HEK293T (cell line): ENCODE measurements around the gene STXBP3.

Experiments used
- CTCF ChIA-PET: fragments of 350-600 bp; formaldehyde crosslinking; extraction: SDS; loops from one replicate; lab custom pipeline; 2021; ENCODE audit warnings: antibody characterized with exemption, inconsistent platforms; lab: Yijun Ruan, JAX
- POLR2A ChIA-PET: fragments of 350-600 bp; formaldehyde crosslinking; extraction: SDS; loops from one replicate; lab custom pipeline; 2020; ENCODE audit warnings: antibody characterized with exemption, inconsistent platforms; lab: Yijun Ruan, JAX
- DNase-seq: peaks from one replicate; pipeline ENCODE4 v3.0.0; 2012; ENCODE audit warnings: mixed read lengths; ENCODE audit errors: extremely low spot score
- ARNT ChIP-seq: fragments of 450-650 bp; IDR thresholded peaks from 2 replicates; pipeline ENCODE4 v1.6.1; 2017; ENCODE audit warnings: mild to moderate bottlenecking
- BHLHE40 ChIP-seq: fragments of 450-650 bp; IDR thresholded peaks from 2 replicates; pipeline ENCODE4 v1.6.1; 2016; ENCODE audit warnings: mild to moderate bottlenecking, moderate library complexity, borderline replicate concordance
- CTBP1 ChIP-seq: fragments of 450-650 bp; IDR thresholded peaks from 2 replicates; pipeline ENCODE4 v1.6.1; 2016; ENCODE audit warnings: borderline replicate concordance
- ELF4 ChIP-seq: fragments of 450-650 bp; IDR thresholded peaks from 2 replicates; pipeline ENCODE4 v1.6.1; 2017; ENCODE audit warnings: antibody characterized with exemption
- FOXA1 ChIP-seq: fragments of 450-650 bp; IDR thresholded peaks from 2 replicates; pipeline ENCODE4 v1.6.1; 2016; ENCODE audit warnings: mild to moderate bottlenecking
- FOXK2 ChIP-seq: fragments of 450-650 bp; IDR thresholded peaks from 2 replicates; pipeline ENCODE4 v1.6.1; 2016; ENCODE audit warnings: mild to moderate bottlenecking
- FOXM1 ChIP-seq: fragments of 450-650 bp; IDR thresholded peaks from 2 replicates; pipeline ENCODE4 v1.6.1; 2017; ENCODE audit warnings: mild to moderate bottlenecking, borderline replicate concordance
- HDGF ChIP-seq: fragments of 450-650 bp; IDR thresholded peaks from 2 replicates; pipeline ENCODE4 v1.6.1; 2017; ENCODE audit warnings: antibody characterized with exemption, borderline replicate concordance
- L3MBTL2 ChIP-seq: fragments of 450-650 bp; conservative IDR thresholded peaks from 2 replicates; pipeline ENCODE4 v1.6.1; 2016; ENCODE audit warnings: mild to moderate bottlenecking
- LEF1 ChIP-seq: fragments of 450-650 bp; IDR thresholded peaks from 2 replicates; pipeline ENCODE4 v1.6.1; 2017; ENCODE audit warnings: mild to moderate bottlenecking, borderline replicate concordance
- NFRKB ChIP-seq: fragments of 450-650 bp; IDR thresholded peaks from 2 replicates; pipeline ENCODE4 v1.6.1; 2016; ENCODE audit warnings: mild to moderate bottlenecking, moderate library complexity
- SP1 ChIP-seq: fragments of 450-650 bp; IDR thresholded peaks from 2 replicates; pipeline ENCODE4 v1.6.1; 2017
- SUZ12 ChIP-seq: fragments of 450-650 bp; IDR thresholded peaks from 2 replicates; pipeline ENCODE4 v1.6.1; 2016; ENCODE audit warnings: mild to moderate bottlenecking
- TARDBP ChIP-seq: fragments of 450-650 bp; IDR thresholded peaks from 2 replicates; pipeline ENCODE4 v1.6.1; 2016
- ZNF384 ChIP-seq: fragments of 450-650 bp; IDR thresholded peaks from 2 replicates; pipeline ENCODE4 v1.6.1; 2016
- TF ChIP-seq, protein P1 (sequence below): fragments of 450-650 bp; IDR thresholded peaks from 2 replicates; pipeline ENCODE4 v1.6.1; 2016

The STXBP3 gene

DNA sequence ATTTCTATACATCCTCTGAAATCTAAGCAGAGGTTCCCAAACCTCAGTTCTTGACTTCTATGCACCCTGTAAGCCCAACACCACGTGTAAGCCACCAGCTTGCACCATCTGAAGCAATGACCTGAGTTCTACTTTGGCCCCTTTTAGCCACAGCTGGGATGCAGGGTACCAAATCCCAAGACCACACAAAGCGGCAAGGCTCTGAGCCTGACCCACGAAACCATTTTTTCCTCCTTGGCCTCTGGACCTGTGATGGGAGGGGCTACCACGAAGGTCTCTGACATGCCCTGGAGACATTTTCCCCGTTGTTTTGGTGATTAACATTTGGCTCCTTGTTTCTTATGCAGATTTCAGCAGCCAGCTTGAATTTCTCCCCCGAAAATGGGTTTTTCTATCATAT, 38.8 kb downstream of the STXBP3 start:
- DNase-seq, result no peak
- POLR2A ChIA-PET, result no interaction called here
- CTCF ChIA-PET, result no interaction called here
- TF ChIP-seq L3MBTL2 (no peak), TARDBP (no peak), LEF1 (no peak), ELF4 (no peak), HDGF (no peak)

- no peak for DNase-seq
- TF ChIP-seq TARDBP (no peak), FOXM1 (no peak), BHLHE40 (no peak), LEF1 (no peak), ZNF384 (no peak), L3MBTL2 (no peak), FOXK2 (no peak), ARNT (no peak), HDGF (no peak), ELF4 (no peak)
- ChIA-PET POLR2A (no interaction called here), CTCF (no interaction called here)
Observed at GRCh38 chr1:108785880-108786279, 39.4 kb downstream of the STXBP3 start.

- no peak for TF ChIP-seq HDGF
- TF ChIP-seq CTBP1, result no peak
- TF ChIP-seq FOXK2, result no peak
- no peak for TF ChIP-seq FOXM1
- TF ChIP-seq LEF1, result no peak
- TF ChIP-seq, protein P1, sequence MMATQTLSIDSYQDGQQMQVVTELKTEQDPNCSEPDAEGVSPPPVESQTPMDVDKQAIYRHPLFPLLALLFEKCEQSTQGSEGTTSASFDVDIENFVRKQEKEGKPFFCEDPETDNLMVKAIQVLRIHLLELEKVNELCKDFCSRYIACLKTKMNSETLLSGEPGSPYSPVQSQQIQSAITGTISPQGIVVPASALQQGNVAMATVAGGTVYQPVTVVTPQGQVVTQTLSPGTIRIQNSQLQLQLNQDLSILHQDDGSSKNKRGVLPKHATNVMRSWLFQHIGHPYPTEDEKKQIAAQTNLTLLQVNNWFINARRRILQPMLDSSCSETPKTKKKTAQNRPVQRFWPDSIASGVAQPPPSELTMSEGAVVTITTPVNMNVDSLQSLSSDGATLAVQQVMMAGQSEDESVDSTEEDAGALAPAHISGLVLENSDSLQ, result no peak
- no peak for TF ChIP-seq ZNF384
- no peak for TF ChIP-seq FOXA1
- no peak for TF ChIP-seq BHLHE40
- TF ChIP-seq NFRKB, result no peak
- no peak for TF ChIP-seq ARNT
- TF ChIP-seq L3MBTL2, result no peak
- TF ChIP-seq SP1, result no peak
- DNase-seq, result no peak
- POLR2A ChIA-PET, result no interaction called here
- CTCF ChIA-PET, result no interaction called here
Observed at GRCh38 chr1:108791790-108792189, 45.3 kb downstream of the STXBP3 start.

- ChIA-PET CTCF (interaction anchor here (0.7 kb wide), 1 partner anchor 69 kb away, joined by 6 read pairs; no protein-coding TSS in a partner anchor), POLR2A (no interaction called here)
- TF ChIP-seq SP1 (no peak), FOXM1 (no peak), LEF1 (no peak), TARDBP (no peak), SUZ12 (no peak), CTBP1 (no peak), L3MBTL2 (no peak), ZNF384 (no peak), ARNT (no peak), FOXA1 (no peak), HDGF (no peak), FOXK2 (no peak), BHLHE40 (no peak), ELF4 (no peak)
- TF ChIP-seq, protein P1, result no peak
- no peak for DNase-seq
Observed at GRCh38 chr1:108792420-108792819, 45.9 kb downstream of the STXBP3 start.

- CTCF ChIA-PET, result no interaction called here
- no peak for DNase-seq
- POLR2A ChIA-PET, result no interaction called here
- TF ChIP-seq CTBP1 (no peak), FOXK2 (no peak), SP1 (no peak), BHLHE40 (no peak), NFRKB (no peak), ELF4 (no peak), L3MBTL2 (no peak), FOXA1 (no peak), LEF1 (no peak)
Observed at GRCh38 chr1:108799001-108799400, 52.5 kb downstream of the STXBP3 start.

- TF ChIP-seq LEF1 (no peak), CTBP1 (no peak), HDGF (no peak), FOXK2 (no peak), L3MBTL2 (no peak), TARDBP (no peak), ELF4 (no peak), BHLHE40 (no peak), ARNT (no peak), FOXA1 (no peak), FOXM1 (no peak), SUZ12 (no peak), SP1 (no peak), ZNF384 (no peak), NFRKB (no peak)
- TF ChIP-seq, protein P1, result no peak
- no peak for DNase-seq
- CTCF ChIA-PET, result no interaction called here
- POLR2A ChIA-PET, result no interaction called here
Observed at GRCh38 chr1:108801101-108801500, 54.6 kb downstream of the STXBP3 start.
